IMR-90 (cell line): ENCODE measurements around the gene MCRS1.

Source experiments
- CEBPB ChIP-seq: IDR thresholded peaks from 2 replicates; pipeline ENCODE4 v1.6.1; 2012; ENCODE audit warnings: low read depth, low read length, improper control_type of control experiment
- FOS ChIP-seq: fragments of 150-350 bp; IDR thresholded peaks from 2 replicates; pipeline ENCODE4 v1.6.1; 2016; ENCODE audit warnings: low read depth, low read length
- MAFK ChIP-seq: IDR thresholded peaks from 2 replicates; pipeline ENCODE4 v1.6.1; 2012; ENCODE audit warnings: low read depth, low read length, improper control_type of control experiment
- MAZ ChIP-seq: IDR thresholded peaks from 2 replicates; pipeline ENCODE4 v1.6.1; 2012; ENCODE audit warnings: low read depth, mild to moderate bottlenecking, low read length, improper control_type of control experiment, moderate library complexity, borderline replicate concordance
- MXI1 ChIP-seq: IDR thresholded peaks from 2 replicates; pipeline ENCODE4 v1.6.1; 2012; ENCODE audit warnings: low read depth, mild to moderate bottlenecking, low read length, moderate library complexity, borderline replicate concordance
- POLR2A ChIP-seq: IDR thresholded peaks from 2 replicates; pipeline ENCODE4 v1.6.1; 2012; ENCODE audit warnings: mild to moderate bottlenecking, low read depth, low read length
- RAD21 ChIP-seq: IDR thresholded peaks from 2 replicates; pipeline ENCODE4 v1.6.1; 2012; ENCODE audit warnings: low read length, improper control_type of control experiment
- RCOR1 ChIP-seq: IDR thresholded peaks from 2 replicates; pipeline ENCODE4 v1.6.1; 2012; ENCODE audit warnings: mild to moderate bottlenecking, low read length, improper control_type of control experiment; ENCODE audit not compliant: insufficient replicate concordance
- RFX5 ChIP-seq: IDR thresholded peaks from 2 replicates; pipeline ENCODE4 v1.8.0; 2012; ENCODE audit warnings: low read depth, mild to moderate bottlenecking, low read length, moderate library complexity
- USF2 ChIP-seq: fragments of 150-350 bp; IDR thresholded peaks from 2 replicates; pipeline ENCODE4 v1.6.1; 2017; ENCODE audit warnings: mild to moderate bottlenecking, antibody characterized with exemption, low read length, low read depth
- TF ChIP-seq, protein P1 (sequence below): conservative IDR thresholded peaks from 2 replicates; pipeline ENCODE4 v1.5.1; 2012; ENCODE audit warnings: mild to moderate bottlenecking, low read depth, low read length, improper control_type of control experiment

DNA sequence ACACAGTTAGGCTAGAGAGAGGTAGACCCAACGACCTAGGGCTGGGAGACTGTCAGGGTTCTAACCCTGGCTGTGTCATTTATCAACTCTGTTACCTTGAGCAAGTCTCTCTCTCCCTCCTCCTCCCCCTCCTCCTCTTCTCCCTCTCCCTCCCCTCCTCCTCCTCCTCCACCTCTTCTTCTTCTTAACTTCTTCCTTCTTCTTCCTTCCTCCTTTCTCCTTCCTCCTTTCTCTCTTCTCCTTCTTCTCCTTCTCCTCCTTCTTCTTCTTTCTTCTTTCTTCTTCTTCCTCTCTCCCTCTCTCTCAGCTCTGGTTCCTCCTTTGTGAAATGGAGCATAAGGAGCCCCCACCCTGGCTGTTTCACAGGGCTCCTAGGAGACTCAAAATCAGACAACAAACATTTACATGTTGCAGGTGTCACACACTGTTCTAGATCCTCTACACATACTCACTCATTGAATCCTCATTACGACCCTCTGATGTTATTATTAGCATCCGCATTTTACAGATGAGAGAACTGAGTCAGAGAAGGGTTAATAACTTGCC, 31.3 kb downstream of the MCRS1 start:
- TF ChIP-seq, protein P1, sequence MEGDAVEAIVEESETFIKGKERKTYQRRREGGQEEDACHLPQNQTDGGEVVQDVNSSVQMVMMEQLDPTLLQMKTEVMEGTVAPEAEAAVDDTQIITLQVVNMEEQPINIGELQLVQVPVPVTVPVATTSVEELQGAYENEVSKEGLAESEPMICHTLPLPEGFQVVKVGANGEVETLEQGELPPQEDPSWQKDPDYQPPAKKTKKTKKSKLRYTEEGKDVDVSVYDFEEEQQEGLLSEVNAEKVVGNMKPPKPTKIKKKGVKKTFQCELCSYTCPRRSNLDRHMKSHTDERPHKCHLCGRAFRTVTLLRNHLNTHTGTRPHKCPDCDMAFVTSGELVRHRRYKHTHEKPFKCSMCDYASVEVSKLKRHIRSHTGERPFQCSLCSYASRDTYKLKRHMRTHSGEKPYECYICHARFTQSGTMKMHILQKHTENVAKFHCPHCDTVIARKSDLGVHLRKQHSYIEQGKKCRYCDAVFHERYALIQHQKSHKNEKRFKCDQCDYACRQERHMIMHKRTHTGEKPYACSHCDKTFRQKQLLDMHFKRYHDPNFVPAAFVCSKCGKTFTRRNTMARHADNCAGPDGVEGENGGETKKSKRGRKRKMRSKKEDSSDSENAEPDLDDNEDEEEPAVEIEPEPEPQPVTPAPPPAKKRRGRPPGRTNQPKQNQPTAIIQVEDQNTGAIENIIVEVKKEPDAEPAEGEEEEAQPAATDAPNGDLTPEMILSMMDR = no peak
- TF ChIP-seq POLR2A (no peak), CEBPB (no peak), USF2 (no peak), RCOR1 (no peak), MXI1 (no peak), MAZ (no peak), MAFK (no peak), FOS (no peak), RFX5 (no peak), RAD21 (no peak)
